ENCODE data around the gene SLC37A3.
A peak's percentile ranks its signal among the peaks of the same experiment; 100 is the strongest.

- TF ChIP-seq, protein P1, sequence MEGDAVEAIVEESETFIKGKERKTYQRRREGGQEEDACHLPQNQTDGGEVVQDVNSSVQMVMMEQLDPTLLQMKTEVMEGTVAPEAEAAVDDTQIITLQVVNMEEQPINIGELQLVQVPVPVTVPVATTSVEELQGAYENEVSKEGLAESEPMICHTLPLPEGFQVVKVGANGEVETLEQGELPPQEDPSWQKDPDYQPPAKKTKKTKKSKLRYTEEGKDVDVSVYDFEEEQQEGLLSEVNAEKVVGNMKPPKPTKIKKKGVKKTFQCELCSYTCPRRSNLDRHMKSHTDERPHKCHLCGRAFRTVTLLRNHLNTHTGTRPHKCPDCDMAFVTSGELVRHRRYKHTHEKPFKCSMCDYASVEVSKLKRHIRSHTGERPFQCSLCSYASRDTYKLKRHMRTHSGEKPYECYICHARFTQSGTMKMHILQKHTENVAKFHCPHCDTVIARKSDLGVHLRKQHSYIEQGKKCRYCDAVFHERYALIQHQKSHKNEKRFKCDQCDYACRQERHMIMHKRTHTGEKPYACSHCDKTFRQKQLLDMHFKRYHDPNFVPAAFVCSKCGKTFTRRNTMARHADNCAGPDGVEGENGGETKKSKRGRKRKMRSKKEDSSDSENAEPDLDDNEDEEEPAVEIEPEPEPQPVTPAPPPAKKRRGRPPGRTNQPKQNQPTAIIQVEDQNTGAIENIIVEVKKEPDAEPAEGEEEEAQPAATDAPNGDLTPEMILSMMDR (IDR thresholded peaks at IDR 0.05; ENCODE audit: low read length), result peak; percentile 67
- no peak for TF ChIP-seq EZH2 (IDR thresholded peaks at IDR 0.05; ENCODE audit: borderline replicate concordance, low read length)
Measured at GRCh38 chr7:140304191-140304799, 94.0 kb downstream of the SLC37A3 start.
